GM19328 (cell line): Measurements from ENCODE around the gene CD177.
"Not testable (repeated sequence)": the region's sequence is repeated elsewhere in the genome, so short reads cannot be mapped to it uniquely, and the experiment has no call there.

Source experiments
- ATAC-seq: cut with Tn5 transposase; IDR thresholded peaks from one replicate; pipeline ENCODE4 v1.9.1; 2021; ENCODE audit warnings: mild to moderate bottlenecking, moderate library complexity; ENCODE audit not compliant: unreplicated experiment

Gene CD177, protein sequence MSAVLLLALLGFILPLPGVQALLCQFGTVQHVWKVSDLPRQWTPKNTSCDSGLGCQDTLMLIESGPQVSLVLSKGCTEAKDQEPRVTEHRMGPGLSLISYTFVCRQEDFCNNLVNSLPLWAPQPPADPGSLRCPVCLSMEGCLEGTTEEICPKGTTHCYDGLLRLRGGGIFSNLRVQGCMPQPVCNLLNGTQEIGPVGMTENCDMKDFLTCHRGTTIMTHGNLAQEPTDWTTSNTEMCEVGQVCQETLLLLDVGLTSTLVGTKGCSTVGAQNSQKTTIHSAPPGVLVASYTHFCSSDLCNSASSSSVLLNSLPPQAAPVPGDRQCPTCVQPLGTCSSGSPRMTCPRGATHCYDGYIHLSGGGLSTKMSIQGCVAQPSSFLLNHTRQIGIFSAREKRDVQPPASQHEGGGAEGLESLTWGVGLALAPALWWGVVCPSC

DNA sequence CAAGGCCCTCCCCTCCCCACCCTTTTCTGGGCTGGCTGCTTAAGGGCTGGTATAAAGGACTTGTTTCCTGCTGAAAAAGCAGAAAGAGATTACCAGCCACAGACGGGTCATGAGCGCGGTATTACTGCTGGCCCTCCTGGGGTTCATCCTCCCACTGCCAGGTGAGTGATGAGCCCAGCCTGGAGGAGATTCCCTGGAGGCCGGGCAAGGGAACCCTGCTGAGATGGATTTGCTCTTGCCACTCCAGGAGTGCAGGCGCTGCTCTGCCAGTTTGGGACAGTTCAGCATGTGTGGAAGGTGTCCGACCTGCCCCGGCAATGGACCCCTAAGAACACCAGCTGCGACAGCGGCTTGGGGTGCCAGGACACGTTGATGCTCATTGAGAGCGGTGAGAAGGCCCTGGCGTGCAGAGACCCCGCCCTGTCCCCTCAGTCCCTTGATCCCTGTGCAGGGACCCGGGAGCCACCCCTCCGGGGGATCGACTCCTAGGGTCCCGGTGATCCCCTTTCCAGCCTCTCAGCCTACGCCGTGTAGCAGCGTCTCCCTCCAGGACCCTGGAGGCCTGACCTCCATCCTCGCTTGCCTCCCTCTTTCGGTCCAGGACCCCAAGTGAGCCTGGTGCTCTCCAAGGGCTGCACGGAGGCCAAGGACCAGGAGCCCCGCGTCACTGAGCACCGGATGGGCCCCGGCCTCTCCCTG, at the start of gene CD177:
CD177 (plus strand) TSS at position 81 of the 699 bp plus-strand sequence; CDS start at position 110, 29 bp downstream.
- no peak for ATAC-seq

DNA sequence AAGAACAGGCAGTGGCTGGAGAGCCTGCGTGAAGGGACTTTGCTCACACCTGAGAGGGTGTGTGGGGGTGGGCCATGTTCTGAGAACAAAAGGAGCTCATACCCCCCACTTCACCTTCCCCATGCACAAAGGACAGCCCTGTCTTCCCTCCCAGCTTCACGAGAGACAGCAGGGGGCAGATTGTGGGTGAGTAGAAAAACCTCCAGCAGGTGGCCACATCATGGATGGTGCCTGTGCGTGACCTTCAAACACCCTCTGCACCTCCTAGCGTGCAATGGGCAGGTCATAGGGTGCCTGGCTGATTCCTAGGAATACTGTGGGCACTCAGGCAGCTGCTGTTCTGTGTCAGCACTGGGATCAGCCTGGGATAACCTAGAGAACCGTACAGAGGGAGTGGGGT, 47.8 kb upstream of the CD177 start:
- no peak for ATAC-seq

DNA sequence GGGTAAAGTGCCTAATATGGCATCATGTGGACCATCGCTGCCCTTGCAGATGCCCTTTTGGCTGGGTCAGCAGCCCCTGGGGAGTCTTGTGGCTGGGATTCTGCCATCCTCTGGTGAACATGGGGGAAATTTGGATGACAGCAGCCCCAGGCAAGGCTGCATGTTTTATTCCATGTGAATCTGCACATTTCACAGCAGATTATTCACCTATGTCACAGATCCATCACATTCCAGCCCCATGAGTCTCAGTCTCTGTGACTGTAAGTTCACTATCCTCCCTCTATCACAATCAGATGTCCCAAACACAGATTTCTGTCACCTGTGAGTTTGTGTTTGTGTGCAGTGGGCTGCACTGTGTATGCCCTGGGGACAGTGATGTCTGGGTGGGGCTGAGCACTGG, 47.4 kb upstream of the CD177 start:
- ATAC-seq = no peak

DNA sequence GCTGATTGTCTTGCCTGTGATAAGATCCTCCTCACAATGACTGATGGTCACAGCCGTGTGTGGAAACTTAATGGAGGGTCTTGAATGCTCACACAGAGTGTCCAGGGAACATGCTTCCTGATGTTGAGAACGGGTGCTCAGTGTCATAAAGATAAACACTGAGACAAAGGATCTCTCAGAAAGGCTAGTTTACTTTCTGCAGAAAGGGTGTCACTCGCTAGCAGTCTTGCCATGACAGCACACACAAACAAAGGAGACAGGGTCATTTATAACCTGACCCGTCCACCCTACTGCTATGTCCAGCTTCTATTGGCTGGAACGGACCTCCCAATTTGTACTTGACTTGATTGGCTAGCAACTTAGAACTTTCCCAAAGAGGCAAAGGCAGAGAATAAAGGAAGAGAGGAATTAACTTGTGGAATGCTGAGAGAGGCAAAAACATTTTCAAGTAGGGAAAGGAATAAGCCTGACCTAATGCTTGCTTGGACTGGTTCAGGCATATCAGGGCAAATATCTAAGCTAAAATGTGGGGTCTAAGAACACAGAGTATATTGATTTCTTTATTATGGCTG, 45.2 kb upstream of the CD177 start:
- ATAC-seq = no peak

DNA sequence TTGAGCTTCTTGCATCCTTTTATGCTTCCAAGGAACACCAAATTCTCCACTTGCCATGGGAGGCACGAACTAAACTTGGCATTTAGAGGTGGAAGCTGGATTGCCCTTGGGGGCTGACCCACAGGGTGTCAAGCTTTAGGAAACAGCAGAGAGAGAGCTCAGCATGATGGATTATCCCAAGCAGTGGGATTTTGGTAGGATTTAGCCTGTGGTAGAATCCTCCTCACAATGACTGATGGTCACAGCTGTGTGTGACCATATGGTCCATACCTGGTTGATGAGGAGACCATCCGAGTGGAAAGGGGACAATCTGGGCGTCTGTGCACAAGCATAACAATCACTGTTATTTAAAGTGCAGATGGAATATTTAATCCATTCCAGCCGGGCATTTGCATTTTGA, 44.0 kb upstream of the CD177 start:
- no peak for ATAC-seq

DNA sequence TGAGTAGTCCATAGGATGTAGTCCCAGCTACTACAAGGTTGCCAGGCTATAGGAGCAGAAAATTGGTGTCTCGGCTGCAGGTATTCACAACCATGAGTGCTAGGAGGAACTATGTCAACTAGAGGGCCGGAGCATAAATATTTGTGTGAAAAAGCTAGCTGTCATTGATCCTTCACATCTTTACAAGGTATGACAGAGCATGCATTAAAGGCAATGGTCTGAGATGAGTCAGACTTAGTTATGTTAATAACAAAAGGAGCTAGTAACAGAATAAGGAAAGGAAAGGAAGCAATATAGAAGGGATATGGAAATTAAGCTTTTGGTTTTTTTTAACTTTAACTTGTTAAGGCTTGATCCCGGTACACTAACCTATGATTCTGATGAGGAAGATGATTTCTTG, 43.3 kb upstream of the CD177 start:
- no peak for ATAC-seq

DNA sequence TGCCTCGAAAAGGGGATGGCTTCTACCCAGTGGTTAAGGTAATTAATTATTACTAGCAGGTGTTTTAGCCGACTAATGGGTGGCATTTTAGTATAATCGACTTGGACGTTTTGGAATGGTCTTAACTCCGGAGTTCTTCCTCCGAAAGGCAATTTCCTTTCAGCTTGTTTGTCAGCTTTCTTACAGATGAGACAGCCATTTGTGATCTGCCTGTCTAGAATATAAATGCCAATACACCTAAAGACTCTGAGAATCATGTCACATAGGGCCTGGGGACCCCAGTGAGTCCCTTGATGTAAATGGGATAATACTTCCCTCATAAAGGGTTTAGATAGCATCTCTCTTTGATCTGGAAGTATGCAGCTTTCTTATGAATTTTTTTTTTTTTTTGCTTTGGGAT, 42.2 kb upstream of the CD177 start:
- ATAC-seq = no peak

DNA sequence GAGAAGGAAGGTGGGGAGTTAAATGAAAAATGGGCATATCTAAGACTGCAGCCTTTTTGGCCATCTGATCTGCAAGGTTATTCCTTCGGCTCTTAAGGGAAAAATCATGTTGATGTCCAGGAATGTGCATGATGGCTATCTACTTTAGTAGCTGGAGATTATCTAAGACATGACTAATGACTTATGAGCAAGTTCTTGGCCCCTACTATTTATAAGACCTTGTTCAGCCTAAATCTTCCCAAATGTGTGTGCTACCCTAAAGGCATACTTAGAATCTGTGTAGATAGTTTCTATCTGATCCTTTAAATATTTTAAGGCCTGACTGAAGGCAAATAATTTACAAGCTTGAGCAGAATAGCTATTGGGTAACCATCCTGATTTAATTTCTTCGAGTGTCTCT, 41.8 kb upstream of the CD177 start:
- ATAC-seq = no peak

DNA sequence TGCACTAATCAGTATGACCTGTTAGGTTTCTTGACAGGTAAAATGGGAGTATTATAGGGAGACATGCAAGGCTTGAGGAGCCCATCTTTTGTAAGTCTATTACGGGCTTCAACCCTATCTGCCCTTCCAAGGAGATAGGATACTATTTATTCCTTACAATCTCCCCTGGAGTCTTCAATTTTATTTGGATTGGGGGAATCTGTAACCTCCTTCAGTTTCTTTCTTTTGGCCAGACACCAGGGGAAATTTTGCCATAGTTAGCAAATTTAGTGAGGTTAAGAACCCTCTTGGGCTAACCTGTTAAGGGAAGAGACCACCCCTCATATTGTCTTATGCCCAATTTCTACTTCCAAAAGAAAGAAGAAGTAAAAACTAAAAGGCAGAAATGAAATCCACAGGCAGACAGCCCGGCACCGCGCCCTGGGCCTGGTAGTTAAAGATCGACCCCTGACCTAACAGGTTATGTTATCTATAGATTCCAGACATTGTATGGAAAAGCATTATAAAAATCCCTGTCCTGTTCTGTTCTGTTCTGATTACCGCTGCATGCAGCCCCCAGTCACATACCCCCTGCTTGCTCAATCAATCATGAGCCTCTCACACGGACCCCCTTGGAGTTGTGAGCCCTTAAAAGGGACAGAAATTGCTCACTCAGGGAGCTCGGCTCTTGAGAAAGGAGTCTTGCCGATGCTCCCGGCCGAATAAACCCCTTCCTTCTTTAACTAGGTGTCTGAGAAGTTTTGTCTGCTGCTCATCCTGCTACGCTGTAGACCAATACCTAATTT, 39.6 kb upstream of the CD177 start:
- ATAC-seq = no peak

DNA sequence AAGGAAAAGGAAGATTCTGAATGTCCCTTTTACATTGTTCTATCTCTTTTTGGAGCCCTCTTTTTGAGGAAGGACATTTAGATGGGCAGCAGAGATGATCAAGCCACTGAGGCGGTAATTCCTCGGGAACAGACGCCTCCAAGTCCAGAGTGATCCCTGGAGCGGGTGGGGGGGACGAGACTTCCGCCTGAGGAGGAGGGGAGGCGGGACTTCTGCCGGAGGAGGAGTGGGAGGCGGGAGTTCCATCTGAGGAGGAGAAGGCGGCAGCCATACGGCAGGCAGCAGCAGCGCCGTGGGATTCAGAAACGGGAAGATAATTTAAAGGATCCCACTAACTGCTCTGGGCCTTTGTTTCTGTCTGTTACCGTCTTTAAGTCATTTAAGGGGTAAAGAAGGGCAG, 37.6 kb upstream of the CD177 start:
- ATAC-seq = no peak

DNA sequence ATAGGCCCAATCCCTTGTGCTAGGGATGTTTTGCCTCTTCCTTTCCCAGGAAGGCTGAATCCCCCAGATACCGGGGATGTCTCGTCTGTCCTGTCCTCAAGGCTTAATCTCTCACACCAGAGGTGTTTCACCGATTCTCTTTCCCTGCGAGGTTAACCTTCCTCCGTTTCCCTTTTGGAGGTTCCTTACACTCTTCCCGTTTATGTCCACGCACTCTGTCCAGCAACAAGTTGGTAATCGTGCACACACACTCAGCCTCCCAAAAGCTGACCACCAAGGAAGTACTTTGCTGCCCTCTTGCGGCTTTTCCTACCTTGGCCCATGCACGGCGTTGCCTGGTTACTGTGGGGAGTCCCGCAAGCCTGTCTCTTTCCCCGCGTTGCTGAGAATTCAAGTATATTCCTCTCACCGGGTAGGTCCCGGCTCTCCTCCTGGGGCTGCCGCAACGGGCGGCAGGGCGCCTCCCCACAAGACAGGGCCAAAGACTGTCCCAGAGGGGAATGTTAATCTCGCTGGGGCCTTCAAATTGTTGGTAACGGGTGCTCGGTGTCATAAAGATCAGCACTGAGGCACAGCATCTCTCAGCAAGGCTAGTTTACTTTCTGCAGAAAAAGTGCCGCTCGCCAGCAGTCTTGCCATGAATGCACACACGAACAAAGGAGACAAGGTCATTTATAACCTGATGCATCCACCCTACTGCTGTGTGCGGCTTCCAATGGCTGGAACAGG, 36.7 kb upstream of the CD177 start:
- ATAC-seq = no peak

DNA sequence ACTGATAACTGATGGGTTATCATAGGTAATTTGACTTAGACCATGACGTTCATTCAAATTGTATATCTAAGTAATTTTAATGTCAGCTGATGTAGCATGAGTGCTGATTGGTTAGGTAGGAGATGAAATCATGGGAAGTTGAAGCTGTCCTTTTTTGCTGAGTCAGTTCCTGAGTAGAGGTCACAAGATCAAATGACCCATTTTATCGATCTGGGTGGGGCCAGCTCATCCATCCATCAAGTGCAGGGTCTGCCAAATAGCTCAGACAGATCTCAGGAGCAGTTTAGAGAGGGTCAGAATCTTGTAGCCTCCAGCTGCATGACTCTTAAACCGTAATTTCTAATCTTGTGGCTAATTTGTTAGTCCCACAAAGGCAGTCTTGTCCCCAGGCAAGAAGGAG, 35.3 kb upstream of the CD177 start:
- ATAC-seq = no peak

DNA sequence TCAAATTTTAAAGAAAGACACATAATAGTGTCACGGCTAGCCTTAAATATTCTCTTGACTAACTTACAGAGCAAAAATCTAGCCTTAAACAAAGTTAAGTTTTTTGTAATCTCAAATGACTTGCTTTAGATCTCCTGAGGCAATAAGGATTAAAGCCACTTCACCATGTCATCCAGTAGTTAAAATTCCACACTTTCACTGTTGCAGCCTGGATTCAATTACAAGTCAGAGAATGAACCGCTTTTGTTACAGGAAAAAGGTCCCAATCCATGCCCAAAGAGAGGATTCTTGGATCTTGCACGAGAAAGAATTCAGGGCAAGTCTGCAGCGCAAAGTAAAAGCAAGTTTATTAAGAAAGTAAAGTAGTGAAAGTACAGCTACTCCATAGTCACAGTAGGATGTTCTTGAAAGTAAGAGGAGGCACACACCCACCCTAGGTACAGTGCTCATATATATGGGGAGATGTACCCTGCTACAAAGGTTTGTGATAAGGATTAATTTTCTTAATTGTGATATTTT, 34.6 kb upstream of the CD177 start:
- ATAC-seq = no peak

DNA sequence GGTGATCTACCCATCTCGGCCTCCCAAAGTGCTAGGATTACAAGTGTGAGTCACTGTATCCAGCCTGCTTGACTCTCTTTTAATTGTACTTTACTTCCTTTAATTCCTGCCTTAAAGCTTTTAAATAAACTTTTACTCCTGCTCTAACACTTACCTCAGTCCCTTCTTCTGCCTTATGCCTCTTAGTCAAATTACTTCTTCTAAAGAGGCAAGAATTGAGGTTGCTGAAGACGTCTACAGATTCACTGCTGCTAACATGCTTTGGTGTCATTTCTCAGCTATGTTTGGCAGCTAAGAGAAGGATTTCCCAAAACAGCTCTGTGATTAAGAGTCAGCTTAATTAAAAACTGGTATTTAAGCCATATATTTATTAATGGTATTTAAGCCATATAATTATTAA, 32.9 kb upstream of the CD177 start:
- no peak for ATAC-seq

DNA sequence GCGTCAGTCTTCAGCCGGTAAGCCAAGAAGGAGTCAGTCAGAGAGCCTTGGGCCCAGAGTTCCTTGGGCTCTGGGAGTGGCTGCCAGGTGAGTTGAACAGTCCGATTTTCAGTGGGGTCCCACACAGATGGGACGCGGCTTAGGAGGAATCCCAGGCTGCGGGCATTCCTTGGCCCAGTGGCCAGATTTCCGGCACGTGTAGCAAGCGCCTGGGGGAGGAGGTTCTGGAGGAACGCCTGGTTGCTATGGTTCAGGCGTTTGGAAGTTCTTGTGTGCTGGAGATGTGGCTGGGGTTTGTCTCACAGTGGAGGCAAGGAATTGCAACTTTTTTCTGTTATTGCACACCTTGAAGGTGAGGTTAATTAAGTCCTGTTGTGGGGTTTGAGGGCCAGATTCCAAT, 26.7 kb upstream of the CD177 start:
- not testable (repeated sequence) for ATAC-seq

DNA sequence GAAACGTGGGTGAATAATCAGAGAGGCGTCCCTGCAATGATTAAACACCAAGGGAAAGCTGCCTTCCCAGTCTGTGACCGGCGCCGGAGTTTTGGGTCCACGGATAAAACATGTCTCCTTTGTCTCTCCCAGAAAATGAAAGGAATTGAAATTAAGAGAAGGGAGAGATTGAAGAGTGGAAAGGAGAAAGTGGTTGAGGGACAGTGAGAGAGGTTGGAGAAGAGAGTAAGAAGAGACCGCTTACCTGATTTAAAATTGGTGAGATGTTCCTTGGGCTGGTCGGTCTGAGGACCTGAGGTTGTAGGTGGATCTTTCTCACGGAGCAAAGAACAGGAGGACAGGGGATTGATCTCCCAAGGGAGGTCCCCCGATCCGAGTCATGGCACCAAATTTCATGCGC, 24.9 kb upstream of the CD177 start:
- not testable (repeated sequence) for ATAC-seq

DNA sequence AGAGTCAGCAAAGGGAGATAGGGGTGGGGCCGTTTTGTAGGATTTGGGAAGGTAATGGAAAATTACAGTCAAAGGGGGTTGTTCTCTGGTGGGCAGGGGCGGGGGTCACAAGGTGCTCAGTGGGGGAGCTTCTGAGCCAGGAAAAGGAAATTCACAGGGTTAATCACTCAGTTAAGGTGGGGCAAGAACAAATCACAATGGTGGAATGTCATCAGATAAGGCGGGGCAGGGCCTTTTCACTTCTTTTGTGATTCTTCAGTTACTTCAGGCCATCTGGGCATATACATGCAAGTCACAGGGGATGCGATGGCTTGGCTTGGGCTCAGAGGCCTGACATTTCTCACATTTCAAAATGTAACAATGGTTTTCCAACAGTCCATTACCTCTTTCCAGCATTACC, 24.4 kb upstream of the CD177 start:
- ATAC-seq = not testable (repeated sequence)

DNA sequence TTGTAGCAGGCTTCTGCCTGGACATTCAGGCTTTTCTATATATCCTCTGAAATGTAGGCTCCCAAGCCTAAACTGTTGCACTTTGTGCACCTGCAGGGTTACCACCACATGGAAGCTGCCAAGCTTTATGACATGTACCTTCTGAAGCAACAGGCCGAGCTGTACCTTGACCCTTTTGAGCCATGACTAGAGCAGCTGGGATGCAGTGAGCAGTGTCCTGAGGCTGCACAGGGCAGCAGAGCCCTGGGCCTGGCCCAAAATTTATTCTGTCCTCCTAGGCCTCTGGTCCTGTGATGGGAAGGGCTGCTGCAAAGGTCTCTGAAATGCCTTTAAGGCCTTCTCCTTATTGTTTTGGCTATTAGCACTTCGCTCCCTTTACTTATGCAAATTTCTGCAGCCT, 23.5 kb upstream of the CD177 start:
- no peak for ATAC-seq

DNA sequence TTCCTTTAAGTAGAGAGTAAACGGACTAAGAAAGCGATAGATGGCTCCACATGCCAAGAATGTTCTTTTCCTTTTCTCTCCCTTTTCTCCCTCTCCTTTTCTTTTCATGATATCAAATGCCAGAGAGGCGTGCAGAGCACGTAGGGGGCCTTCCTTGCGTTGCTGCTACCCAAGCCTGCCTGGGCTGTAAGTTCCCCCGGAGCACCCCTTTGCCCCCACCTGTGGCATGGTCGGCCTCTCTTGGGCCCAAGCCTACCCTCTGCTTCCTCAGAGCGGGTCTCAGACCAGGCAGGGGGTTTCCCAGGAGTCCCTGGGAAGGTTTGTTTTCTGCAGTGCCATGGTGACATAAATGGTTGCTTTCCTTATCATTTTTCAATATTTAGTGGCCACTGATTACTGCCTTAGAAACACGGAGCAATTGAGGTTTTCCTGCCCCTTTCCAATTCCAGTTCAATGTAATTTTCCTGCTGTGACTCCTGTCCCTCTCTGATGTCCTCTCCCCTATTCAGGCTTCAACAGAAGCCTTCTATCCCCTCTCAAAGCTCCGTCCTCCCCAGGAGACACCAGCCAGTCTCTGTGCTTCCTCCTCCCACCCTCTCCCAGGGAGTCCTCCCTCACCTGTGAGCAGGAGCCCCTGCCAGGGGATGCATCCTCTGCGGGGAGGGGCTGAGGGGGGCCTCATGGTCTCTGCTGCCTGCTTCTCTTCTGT, 22.6 kb upstream of the CD177 start:
- no peak for ATAC-seq
